GM19372 (cell line): ENCODE measurements around the gene ABR.
"Not testable (repeated sequence)": the region's sequence is repeated elsewhere in the genome, so short reads cannot be mapped to it uniquely, and the experiment has no call there.

ENCODE experiments used
- ATAC-seq: cut with Tn5 transposase; IDR thresholded peaks from one replicate; pipeline ENCODE4 v1.9.1; 2021; ENCODE audit warnings: mild to moderate bottlenecking, low read depth, moderate library complexity; ENCODE audit not compliant: unreplicated experiment

The ABR gene

GRCh38 chr17:1002412-1002753, 177.4 kb downstream of the ABR start:
- no peak for ATAC-seq

DNA sequence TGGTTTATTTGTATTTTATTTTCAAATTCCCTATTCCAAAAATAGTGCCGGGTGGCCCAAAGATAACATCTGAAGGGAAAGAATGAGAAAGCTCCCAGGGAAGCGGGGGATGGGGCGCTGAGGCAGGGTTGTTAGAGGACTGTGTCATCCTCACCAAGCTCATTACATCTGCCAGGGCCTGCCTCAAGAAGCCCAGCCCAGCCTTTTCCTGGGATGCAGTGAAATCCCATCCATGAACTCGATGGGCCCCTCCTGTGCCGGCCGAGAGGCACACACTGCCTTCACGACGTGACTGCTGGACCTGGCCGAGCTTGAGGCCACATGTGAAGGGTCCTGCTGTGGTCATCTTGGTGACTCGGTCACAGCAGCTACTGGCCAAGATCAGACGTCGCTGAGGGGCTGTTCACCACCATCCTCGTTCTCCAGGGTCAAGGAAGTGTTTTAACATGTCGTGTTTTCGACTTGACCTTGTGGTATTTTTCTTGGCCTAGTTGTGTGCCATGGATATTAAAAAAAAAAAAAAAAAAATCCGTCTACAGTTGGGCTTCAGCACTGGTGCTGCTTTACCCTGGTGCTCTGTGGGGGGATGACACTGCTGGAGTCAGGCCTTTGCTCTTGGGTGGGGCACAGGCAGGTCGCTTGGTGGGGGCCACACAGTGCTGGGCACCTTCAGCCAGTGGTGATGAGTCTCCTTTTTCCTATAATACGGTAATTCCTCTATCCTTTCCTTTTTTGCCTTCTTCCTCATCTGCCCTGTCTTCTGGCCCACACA, 178.0 kb downstream of the ABR start:
- ATAC-seq = no peak

GRCh38 chr17:1000597-1001461, 179.0 kb downstream of the ABR start:
- ATAC-seq = no peak

- no peak for ATAC-seq
Measured at GRCh38 chr17:998111-998510, 181.7 kb downstream of the ABR start.

GRCh38 chr17:996554-997344, 183.0 kb downstream of the ABR start, which contains the start of gene TIMM22:
Gene TIMM22 (plus strand): TSS chr17:997129. CDS start chr17:997143, 14 bp downstream.
- ATAC-seq = peak; percentile 84

DNA sequence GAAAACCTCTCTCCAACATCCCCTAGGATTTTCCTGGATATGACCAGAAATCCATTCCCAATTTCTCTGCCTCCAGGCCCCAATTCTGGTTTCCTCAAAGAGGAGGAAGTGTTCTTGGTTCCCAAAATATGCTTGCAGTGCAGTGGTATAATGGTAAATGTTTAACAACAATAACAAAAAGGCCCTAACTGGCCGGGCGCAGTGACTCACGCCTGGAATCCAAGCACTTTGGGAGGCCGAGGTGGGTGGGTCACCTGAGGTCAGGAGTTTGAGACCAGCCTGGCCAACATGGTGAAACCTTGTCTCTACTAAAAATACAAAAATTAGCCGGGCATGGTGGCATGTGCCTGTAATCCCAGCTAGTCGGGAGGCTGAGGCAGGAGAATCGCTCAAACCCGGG, 184.5 kb downstream of the ABR start:
- ATAC-seq = not testable (repeated sequence)

DNA sequence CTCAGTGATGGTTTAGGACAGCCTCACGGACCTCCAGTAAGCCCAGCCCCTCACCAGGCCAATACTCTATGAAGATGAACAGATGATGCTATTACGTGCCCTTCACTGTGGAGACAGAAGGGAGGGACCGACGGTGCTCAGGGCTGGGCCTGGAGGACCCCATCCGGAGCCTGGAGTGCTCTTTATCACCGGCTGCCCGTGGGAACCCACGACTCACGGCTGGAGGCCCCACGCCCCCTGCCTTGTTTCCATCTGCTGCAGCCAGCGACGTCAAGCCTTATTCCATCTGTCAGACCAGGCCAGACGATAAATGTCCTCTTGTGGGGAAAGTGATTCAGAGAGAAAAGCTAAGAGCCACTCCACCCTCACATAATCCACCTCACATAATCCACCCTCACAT, 186.8 kb downstream of the ABR start:
- ATAC-seq = no peak

DNA sequence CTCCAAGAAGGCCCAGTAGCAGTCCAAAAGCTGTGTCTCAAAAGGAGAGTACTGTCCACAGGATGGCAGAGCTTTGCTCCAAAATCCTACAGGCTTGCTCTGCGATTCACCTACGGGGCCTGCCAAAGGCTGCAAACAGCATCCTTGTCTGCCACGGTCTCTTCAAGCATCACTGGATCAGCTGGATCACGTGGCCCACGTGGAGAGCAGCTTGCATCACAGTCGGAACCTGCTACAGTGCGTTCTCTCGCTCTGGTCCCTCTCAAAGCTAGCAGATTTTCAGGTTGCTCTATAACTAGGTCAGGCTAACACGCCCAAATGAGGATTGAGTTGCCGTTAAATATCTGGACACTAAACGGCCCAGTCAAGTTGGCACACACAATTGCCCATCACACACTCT, 191.2 kb downstream of the ABR start:
- no peak for ATAC-seq

GRCh38 chr17:987931-988330, 191.8 kb downstream of the ABR start:
- no peak for ATAC-seq

- ATAC-seq = no peak
Measured at GRCh38 chr17:986322-986929, 193.4 kb downstream of the ABR start.

DNA sequence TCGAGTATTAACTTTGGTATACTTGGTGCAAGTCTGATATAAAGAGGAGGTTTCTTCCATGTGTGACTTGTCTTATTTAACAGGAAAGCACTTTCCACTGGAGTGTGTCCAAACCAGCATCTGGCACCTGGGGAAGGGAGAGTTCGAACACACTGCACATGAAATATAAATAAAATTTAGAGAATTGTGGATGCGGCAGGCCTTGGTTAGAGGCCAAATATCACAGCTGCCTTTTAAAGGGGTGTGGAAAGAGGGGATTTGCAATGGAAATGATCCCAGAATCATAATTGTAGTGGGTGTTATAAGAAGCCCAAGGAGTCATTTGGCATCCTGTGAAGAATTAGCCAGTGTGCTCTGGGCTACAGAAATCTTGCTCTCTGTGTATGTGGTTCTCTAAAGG, 195.9 kb downstream of the ABR start:
- no peak for ATAC-seq

GRCh38 chr17:981292-981658, 198.5 kb downstream of the ABR start:
- ATAC-seq = no peak

- no peak for ATAC-seq
Measured at GRCh38 chr17:980406-981291, 199.1 kb downstream of the ABR start.

DNA sequence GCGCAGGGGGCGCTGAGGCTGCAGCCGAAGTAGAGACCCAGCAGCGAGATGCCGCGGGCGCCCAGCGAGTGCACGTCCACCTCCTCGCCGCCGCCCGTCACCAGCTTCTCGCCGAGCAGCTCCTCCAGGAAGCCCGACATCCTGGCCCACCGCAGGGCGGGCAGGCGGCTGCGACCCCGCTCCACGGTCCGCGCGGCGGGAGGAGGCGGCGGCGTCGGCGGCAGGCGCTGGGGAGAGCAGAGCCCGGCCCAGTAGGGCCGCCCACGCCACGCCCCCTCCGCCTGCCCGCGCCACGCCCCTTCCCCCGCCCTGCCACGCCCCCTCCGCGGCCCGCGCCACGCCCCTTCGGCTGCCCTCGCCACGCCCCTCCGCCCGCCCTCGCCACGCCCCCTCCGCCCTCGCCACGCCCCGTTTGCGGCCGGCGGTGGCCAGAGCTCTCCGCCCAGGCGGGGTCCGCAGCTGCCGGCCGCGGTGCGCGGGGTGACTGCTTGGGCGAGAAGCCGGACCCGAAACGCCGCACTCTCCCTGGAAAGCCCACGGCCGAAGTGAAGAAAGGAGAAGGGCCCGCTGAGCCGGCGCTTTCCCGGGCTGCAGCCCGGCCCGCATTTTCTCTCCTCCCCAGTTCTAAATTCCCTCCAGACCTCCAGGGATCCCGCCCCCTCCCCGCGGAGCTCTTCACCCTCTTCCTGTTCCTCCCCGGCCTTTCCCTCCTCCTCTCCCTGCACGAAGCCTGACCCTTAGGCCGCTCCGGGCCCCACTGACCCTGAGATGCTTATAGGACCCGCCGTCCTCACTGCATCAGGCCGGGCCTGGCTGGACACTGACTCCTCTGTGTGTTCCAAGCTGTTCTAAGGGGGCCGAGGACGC, 200.0 kb downstream of the ABR start, which contains the start of gene NXN:
TSS of gene NXN (minus strand) at position 238 of the 867 bp plus-strand sequence.
- peak; percentile 70 for ATAC-seq

DNA sequence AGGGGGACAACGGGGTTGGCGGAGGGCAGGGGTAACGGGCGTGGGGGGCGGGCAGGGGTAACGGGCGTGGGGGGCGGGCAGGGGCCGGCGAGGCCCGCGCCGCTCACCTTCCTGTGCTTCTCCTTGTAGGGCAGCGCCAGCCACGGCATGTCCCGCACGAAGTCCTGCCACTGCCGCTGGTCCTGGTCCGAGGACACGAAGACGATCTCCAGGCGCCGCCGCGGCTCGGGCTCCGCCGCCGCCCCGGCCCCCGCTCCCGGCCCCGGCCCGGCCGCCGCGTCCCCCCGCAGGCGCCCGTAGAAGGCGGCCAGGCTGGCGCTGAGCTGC, 200.6 kb downstream of the ABR start:
- no peak for ATAC-seq

- no peak for ATAC-seq
Measured at GRCh38 chr17:978103-979093, 201.4 kb downstream of the ABR start.

DNA sequence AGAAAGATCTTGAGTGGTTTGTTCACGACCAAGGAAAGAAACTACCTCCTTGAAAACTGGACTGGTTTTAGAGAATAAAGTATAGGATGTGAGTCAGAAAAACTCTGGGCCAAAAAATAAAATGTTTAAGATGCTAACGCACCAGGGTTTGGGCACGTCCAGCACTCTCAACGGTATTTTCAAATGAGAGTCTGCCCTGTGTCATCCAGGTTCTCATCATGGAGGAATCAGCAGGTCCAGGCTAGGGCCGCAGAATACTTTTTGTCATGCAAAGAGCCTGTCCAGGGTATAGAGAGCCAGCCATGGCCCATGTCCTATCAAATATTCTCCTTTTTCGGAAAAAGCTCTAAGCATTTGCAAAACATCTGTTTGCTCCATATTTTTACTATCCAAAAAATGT, 202.6 kb downstream of the ABR start:
- ATAC-seq = no peak

- no peak for ATAC-seq
Measured at GRCh38 chr17:976312-976711, 203.5 kb downstream of the ABR start.
